Measurements from ENCODE around the gene TTC28.
"Not testable (repeated sequence)": the region's sequence is repeated elsewhere in the genome, so short reads cannot be mapped to it uniquely, and the experiment has no call there.

The TTC28 gene

DNA sequence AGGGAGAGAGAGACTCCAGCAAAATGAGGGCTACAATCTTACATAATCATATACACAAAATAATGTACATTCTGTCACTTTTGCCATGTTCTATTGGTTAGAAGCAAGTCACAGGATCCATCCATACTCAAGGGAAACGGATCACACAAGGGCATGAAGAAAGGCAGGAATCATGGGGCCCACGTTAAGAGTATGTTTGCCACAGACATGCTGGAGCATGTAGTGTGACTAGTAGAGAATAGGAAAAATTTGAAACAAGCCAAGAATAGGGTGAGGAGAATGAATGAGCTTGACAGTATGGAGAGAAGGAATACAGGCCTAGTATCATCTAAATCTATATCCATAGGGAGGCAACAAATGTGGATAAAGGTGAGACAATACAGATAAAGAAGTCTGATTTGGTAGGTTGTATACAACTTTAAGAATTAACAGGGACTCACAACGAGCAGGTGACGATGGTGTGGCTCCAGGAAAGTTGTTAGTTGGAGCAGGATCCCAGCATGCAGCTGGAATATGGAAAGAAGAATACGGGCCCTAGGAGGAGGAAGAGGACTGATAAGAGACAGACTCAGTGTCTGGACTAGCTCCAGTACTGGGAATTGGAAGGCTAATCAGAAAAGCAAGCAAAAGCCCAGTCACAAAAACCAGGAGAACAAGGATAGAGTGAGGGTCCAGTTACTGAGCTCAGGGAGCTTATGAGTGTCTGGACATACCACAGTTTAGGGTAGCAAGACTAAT, 458.8 kb downstream of the TTC28 start:
- no peak for DNase-seq

DNA sequence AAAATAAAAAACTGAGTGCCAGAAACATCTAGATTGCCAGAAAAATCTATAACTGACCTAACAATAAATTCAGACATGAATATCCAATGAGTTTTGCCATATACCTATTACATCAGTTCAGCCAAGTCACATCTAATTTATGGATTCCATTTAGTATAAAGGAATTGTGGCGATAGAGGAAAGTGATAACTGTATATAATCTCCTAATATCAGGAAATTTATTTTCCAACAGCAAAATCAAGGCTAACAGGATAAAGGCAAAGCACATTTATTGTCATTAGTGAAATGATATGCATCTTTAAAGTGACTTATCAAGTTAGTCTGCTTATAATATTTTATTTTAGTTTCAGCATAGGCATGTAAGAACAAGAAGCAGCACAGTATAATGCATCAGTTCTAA, 462.4 kb downstream of the TTC28 start:
- DNase-seq, result no peak

DNA sequence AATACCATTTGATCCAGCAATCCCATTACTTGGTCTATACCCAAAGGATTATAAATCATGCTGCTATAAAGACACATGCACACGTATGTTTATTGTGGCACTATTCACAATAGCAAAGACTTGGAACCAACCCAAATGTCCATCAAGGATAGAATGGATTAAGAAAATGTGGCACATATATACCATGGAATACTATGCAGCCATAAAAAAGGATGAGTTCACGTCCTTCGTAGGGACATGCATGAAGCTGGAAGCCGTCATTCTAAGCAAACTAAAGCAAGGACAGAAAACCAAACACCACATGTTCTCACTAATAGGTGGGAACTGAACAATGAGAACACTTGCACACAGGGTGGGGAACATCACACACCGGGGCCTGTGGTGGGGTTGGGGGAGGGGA, 464.9 kb downstream of the TTC28 start:
- DNase-seq, result not testable (repeated sequence)

DNA sequence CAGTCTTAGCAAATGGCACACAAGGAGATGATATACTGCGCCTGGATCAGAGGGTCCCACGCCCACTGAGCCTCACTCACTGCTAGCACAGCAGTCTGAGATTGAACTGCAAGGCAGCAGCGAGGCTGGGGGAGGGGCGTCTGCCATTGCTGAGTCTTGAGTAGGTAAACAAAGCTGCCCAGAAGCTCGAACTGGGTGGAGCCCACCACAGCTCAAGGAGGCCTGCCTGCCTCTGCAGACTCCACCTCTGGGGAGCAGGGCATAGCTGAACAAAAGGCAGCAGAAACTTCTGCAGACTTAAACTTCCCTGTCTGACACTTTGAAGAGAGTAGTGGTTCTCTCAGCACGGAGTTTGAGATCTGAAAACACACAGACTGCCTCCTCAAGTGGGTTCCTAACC, 470.2 kb downstream of the TTC28 start:
- not testable (repeated sequence) for DNase-seq

DNA sequence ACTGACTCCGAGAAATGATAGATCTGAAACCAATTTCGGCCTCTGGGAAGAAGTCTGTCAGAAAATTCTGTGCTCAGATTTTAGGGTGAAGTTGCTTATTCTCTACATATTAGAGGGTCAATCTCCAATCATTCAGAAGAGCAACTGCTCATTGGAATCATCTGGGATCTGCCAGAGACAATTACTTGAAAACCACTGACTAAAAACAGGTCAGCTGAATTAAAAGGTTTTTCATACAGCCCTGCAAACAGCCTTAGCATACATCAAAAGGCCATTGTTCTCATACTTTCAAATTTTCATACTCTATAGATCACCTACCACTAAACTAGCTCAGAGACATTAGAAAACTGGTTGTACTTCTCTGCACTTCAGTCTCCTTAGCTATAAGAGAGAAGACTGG, 470.9 kb downstream of the TTC28 start:
- no peak for DNase-seq

DNA sequence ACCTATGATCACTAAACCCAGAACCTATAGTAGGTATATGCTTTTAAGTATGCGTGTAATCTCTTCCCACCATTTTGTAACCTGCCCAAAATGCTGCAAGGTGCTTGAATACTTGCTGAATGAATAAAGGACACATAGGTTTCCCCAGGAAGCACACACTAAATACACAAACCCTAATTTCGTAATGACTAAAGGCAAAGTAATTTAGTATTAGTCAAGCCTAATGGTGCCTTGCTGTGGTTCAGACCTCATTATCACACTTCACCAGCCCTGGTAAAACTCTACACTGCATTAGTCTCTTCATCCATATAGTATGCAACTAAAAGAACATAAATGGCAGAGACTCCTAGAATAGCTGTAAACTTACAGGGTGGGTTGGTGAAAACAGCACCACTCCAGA, 471.6 kb downstream of the TTC28 start:
- DNase-seq, result no peak

DNA sequence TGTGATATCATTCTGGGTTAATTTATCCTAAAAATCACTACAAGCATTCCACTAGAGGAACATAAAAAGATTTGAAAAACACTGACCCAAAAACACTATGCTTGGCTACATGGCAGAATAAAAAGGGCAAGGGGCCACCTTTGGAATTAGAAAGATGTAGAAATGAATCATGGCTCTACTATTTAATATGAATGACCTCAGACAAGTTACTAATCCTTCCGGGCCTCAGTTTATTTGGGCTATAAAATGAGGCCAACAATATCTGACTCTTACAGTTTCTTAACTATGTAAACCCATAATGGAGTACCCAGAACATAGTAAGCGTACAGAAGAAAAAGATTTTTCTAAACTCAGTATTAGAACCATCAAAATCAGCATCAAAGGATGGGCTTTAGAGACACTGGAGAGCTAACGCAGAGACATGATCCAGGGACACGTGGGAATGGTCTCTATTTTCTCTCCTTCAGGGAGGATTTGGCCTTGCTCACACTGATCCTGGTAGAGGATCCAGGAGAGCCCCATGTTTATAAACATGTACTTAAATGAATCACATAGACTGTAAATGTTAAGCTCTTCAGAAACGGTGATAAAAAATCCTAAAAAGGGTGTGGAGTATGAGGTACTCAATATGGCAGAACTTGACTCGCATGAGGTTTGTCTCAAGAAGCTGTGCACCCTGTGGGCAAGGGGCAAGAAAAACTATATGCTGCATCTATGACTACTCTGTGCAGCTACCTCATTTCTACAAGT, 472.2 kb downstream of the TTC28 start:
- DNase-seq, result no peak

DNA sequence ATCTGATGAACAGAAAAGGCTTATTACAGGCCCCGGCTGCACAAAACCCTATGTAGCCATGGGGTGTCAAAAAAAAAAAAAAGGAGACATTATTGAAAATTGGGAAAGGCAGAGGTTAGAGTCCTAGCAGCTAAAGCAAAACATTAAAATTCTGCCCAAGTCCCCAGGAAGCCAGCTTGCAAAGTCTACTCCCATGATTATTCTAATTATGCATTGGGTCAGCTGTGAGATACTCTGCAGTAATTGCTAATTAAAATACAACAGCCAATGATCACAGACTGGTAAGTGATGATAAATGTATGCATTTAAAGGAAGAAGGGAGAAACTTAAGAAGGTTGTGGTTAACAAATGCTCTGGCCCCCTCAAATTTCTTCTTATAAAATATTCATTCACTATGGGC, 473.7 kb downstream of the TTC28 start:
- no peak for DNase-seq

DNA sequence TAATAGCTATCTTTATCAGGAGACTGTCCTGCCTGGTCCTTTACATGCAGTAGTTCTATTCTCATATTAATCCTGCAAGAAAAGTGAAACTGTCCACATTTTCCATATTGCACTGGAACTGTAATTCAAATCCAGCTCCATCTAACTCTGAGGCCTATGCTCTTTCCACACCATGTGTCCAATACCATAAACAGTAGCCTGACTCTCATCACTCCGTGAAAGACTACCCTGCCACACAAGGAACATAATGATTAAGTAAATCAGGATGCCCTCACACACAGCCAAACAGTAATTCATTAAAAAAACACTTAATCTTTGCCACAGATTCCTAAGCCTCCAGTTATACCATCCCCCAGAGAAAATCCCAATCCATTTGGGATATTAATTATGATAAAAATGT, 475.3 kb downstream of the TTC28 start:
- DNase-seq, result no peak

DNA sequence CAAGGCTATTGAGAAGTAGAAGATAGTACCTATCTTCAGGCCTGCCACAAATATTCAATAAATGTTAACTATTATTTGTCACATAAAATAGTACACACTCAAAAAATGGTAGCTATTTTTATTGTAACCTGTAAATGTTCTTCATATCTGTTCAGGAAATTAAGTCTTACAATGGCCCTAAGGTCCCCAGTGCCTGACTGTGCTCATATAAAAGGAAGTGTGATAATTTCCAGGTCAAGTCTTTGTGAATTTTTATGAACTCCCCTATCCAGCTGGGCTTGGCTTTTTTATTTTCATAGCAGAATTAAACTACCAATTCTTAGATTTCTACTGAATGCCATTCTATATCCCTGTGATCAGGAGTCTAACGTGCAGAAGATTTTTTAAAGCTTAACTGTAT, 476.4 kb downstream of the TTC28 start:
- DNase-seq, result no peak

DNA sequence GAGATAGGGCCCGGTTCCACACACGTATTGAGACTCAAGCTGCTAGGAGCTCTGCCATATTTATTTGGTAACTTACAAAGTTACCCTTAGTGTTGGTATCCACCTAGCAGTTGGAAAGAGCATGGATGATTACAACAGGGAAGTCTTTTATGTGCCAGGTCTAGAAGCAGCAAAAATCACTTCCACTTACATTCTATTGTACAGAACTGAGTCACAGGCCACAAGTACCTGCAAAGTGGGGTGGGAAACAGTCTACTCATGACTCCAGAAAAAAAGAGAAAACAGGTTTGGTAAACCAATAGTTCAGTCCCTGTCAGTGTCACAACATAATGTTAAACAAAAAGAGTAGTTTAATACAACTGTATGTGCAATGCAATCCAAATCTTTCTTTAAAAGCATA, 480.9 kb downstream of the TTC28 start:
- no peak for DNase-seq

DNA sequence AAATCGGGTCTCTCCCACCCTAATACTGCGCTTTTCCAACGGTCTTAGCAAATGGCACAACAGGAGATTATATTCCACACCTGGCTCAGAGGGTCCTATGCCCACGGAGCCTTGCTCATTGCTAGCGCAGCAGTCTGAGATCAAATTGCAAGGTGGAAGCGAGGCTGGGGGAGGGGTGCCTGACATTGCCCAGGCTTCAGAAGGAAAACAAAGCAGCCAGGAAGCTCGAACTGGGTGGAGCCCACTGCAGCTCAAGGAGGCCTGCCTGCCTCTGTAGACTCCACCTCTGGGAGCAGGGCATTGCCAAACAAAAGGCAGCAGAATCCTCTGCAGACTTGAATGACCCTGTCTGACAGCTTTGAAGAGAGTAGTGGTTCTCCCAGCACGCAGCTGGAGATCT, 488.1 kb downstream of the TTC28 start:
- DNase-seq, result not testable (repeated sequence)

DNA sequence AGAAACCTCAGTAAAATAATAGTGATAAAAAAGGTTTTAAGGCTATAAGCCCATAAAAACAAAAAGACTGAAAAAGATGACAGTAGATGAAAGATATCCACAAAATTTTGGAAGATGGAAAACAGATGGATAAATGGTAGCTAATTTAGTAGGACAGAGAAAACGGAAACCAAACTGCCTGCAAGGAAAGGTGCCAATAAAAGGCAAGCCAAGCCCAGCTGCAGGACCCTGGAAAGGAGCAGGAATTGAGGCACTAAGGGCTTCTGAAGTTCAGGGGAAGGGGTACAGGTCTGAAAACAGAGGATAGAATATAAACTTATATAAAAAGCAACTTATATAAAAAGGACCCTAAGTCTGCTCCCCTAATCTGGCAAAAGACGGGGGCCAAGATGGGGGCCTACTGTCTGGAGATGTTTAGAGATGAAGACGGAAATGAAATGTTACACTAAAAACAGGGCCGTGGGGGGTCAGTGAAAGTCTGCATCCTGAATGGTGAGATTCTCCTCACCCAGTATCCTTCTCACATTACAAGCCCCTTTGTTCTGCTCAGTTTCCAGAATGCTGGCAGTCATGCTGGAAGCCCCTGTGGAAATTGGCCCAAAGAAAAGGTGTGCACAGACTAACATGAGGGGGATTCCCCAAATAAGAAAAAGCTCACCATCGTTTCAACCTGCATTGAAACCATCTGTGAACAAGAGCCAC, 491.3 kb downstream of the TTC28 start:
- DNase-seq, result no peak

DNA sequence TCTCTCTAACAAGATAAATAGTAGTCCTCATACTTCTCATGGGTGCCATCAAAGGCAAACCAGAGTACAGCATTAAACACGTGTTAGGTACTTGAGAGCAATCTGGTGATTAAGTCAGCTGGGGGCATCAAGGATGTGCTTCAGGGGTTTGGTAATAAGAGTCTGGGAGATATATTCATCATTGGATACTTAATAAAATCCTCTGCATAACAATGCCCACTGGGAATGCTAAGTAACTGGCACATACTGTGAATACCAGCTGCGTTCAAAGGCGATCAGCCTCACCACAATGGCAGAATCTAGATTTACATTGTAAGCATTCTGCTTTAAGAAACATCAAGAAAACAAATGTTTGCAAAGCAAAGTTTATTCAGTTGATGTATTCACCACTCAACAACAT, 492.0 kb downstream of the TTC28 start:
- DNase-seq, result no peak

DNA sequence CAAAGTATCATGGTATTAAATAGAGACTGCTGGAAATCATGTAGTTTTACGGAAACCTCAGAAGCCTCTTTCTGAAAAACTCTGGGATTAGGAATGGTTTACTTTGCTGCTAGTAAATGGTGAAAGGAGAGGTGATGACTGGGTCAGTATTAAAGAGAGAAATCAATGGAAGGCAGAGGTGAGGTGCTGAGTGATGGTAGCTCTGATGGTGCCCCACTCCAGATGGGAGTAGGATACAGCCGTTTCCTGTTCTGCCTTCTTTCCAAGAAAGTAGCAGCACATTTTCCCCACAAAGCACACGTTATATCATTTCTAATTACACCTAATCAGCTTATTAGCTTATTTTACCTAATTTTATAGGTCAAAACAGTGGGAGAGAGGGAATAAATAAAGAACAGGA, 493.0 kb downstream of the TTC28 start:
- DNase-seq, result no peak

DNA sequence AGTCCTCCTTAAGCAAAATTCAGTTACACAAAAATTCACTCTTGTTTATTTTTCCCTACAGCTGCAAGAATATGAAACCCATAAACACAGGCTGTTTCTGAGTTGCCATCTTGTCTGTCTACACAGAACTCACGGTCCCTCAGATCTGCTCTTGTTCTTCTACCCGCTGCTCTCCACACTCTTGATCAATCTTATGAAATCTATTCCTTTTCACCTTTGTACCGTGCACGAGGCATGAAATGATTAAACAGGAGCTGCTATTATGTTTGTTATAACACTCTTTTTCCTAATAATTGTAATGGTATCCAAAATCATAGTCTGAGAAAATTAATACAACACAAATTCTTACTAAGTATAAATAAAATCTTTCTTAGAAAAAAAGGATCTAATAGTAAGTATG, 494.5 kb downstream of the TTC28 start:
- DNase-seq, result no peak

DNA sequence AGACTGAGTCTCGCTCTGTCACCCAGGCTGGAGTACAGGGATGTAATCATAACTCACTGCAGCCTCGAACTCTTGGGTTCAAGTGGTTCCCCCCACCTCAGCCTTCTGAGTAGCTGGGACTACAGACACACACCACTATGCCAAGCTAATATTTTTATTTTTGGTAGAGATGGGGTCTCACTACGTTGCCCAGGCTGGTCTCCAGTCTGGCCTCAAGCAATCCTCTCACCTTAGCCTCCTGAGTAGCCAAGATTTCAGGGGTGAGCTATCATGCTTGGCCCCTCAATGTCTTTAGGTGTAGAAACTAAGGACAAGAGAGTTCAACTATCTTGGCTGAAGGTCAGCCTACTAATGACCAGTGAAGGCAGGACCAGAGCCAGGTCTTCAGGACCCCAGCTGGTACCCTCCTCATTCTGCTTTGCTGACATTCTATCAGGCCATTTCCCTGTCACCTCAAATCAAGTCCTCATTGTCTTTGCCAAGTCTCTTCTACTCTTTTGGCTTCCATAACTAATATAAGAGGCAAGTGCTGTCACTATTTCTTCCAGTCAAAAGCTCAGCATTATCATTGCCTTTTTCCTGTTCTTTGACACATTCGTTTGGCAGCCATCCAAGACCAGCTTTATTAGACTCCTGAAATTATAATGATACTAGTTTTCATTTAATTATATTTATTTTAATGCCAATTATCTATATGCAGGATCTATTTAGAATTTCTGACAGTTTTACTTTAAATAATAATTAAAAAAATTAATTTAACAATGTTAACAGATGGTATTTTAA, 496.4 kb downstream of the TTC28 start:
- DNase-seq, result no peak

DNA sequence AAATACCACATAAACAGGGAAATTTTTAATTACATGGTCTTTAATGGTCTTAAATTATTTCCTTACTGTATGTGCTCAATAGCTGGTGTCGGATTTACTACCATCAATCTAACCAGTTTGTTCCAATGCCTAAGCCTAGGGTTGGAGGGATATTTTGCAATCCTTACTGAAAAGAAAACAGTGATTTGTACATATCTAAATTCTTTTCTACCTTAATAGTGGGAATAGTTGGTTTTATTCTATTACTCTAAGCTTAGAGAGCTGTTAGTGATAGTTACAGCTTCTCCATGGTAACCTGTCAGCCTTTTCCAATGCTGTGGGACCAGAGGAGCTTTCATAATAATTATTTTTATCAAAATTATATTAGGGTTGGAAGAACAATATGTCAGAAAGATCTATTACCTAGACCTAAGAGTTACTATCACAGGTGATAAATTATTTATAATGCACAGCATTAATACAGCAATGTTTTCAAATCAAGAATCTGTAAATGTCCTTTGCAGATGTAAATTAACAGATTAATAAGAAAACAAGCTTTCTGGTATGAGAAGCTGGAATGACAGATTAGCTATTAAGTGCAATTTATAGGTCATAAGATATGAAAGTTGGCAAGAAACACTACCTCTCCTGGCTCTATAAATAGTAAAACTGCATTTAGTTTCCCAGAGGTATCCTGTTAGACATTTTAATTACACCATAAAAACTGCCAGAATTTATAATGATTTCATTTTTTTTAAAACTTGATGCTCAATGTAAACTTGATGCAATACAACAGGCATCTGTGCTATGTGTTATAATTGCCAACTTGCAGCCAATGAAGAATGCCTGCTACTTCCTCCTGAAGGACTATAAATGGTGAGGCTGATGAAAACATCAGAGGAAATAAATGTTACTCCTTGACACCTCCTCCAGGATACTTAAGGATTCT, 498.6 kb downstream of the TTC28 start:
- DNase-seq, result no peak

DNA sequence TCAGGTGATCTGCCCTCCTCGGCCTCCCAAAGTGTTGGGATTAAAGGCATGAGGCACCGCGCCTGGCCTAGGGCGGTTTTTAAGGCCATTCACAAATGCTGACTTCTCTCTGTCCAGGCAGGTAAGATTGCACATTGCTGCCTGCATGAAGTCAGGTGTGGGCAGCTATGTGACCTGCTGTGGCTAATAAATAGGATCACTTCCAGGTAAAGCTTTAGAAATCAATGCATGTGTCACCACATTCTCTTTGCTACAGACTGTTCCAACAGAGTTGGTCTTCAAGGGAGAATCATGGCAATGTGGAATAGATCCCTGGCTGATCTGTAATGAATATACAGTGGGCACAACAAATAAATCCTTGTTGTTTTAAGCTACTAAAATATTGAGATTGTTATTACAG, 500.2 kb downstream of the TTC28 start:
- DNase-seq, result no peak

DNA sequence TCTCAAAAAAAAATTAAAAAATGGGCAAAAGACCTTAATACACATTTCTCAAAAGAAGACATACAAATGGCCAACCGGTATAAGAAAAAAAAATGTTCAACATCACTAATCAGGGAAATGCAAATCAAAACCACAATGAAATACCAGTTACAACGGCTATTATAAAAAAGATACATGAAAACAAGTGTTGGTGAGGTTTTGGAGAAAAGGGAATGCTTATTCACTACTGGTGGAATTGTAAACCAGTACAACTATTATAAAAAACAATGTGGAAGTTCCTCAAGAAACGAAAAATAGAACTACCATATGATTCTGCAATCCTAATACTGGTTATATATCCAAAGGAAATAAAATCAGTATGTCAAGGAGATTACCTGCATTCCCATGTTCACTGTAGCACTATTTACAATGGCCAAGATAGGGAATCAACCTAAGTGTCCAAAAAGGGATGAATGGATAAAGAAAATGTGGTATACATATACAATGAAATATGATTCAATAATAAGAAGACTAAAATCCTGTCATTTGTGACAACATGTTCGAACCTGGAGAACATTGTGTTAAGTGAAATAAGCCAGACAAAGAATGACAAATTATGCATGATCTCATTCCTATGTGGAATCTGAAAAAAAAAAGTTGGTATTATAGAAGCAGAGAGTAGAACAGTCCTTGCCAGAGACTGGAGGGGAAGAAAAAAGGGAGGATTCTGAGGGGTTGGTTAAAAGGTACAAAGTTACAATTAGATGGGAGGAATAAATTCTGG, 503.7 kb downstream of the TTC28 start:
- no peak for DNase-seq

DNA sequence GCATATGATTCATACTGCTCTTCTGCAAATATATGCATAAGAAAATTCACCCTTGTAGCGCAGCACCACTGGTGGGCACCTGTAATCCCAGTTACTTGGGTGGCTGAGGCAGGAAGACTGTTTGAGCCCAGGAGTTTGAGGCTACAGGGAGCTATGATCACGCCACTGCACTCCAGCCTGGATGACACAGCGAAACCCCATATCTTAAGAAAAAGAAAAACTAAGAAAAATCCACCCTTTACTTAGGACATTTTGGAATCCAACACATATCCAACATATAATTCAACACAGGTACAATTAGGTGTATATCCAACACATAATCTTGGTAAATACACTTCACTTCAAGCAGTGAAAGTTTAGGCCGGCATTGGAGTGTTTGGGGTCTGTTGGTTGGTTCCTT, 505.1 kb downstream of the TTC28 start:
- no peak for DNase-seq
